GM12801 (cell line): ENCODE measurements around the gene HS3ST3A1.

ENCODE experiments used
- CTCF ChIP-seq: IDR thresholded peaks from one replicate; pipeline ENCODE4 v1.5.1; 2011; ENCODE audit warnings: control low read depth; ENCODE audit not compliant: insufficient read length; ENCODE audit errors: extremely low read depth

The HS3ST3A1 gene

GRCh38 chr17:13582776-13583547 is 18.8 kb downstream of the HS3ST3A1 start:
- TF ChIP-seq CTCF = no peak

GRCh38 chr17:13581925-13582324 is 19.8 kb downstream of the HS3ST3A1 start:
- TF ChIP-seq CTCF = no peak

GRCh38 chr17:13580790-13581189 is 20.9 kb downstream of the HS3ST3A1 start:
- TF ChIP-seq CTCF = no peak

- no peak for TF ChIP-seq CTCF
Observed at GRCh38 chr17:13576661-13577526, 24.8 kb downstream of the HS3ST3A1 start.

GRCh38 chr17:13575922-13576419 is 25.8 kb downstream of the HS3ST3A1 start:
- TF ChIP-seq CTCF = no peak

- no peak for TF ChIP-seq CTCF
Observed at GRCh38 chr17:13575466-13575865, 26.3 kb downstream of the HS3ST3A1 start.

- TF ChIP-seq CTCF = no peak
Observed at GRCh38 chr17:13572581-13572980, 29.1 kb downstream of the HS3ST3A1 start.
